HG03064 (cell line): ENCODE data around the gene SVBP.

ENCODE experiments used
- ATAC-seq: cut with Tn5 transposase; IDR thresholded peaks from one replicate; pipeline ENCODE4 v1.9.1; 2021; ENCODE audit warnings: low read depth; ENCODE audit not compliant: unreplicated experiment

Gene SVBP

GRCh38 chr1:42765832-42766740 is 51.1 kb downstream of the SVBP start:
- ATAC-seq = peak; percentile 20

DNA sequence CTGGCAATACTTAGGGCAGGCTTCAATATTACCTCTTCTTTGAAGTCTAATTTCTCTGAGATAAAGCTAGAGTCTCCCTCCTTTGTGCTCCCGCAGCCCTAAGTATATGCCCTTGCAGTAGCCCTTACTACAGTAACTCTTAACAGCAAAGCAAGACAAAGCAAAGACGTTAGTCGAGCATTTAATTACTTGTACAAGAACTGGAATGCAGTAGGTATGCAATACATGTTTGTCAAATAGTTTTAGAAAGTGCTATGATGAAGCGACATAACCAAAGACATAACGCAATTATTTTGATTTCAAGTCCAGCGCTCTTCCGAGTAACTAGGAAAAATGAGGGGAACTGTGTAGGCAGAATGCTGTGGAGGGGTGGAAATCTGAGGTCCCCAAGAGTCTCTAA is 51.9 kb downstream of the SVBP start:
- no peak for ATAC-seq

GRCh38 chr1:42762269-42762668 is 54.9 kb downstream of the SVBP start:
- ATAC-seq = no peak

DNA sequence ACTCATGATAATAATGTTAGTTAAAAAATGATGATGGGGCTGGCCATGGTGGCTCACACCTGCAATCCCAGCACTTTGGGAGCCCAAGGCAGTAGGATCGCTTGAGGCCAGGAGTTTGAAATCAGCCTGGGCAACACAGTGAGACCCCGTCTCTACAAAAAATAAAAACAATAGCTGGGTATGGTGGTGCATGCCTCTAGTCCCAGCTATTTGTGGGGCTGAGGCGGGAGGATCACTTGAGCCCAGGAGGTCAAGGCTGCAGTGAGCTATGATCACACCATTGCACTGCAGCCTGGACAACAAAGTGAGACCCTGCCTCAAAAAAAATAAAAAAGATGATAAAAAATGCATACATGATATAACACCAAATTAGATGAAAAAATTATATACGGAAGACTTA is 55.6 kb downstream of the SVBP start:
- no peak for ATAC-seq

- no peak for ATAC-seq
These were observed 58.1 kb downstream of the SVBP start for GRCh38 chr1:42759114-42759513.

GRCh38 chr1:42758641-42759040 is 58.6 kb downstream of the SVBP start:
- no peak for ATAC-seq

- ATAC-seq = no peak
These were observed 59.3 kb downstream of the SVBP start for GRCh38 chr1:42757892-42758275.
